K562 (cell line): ENCODE data around the gene ZNF747. TPM values are rescaled to one million over a fixed set of nuclear protein-coding genes. Genes with fewer than 3 reads are reported as not detected.
A peak's percentile ranks its signal among the peaks of the same experiment; 100 is the strongest.

ENCODE experiments used
- C11orf30 ChIP-seq: fragments of 450-650 bp; IDR thresholded peaks from 2 replicates; pipeline ENCODE4 v1.6.1; 2016; ENCODE audit warnings: low read depth, mild to moderate bottlenecking
- CREM ChIP-seq: IDR thresholded peaks from 2 replicates; pipeline ENCODE4 v1.6.1; 2014; ENCODE audit warnings: antibody characterized with exemption, low read depth
- KDM4B ChIP-seq, 2 experiments: fragments of 450-650 bp in 1 of 2; sonication (generic) in 1 of 2; IDR thresholded peaks; 2 replicates each; pipeline ENCODE4 v1.6.1; 2016 to 2017; ENCODE audit warnings: borderline replicate concordance in 2 of 2, antibody characterized with exemption in 1 of 2, low read depth in 1 of 2, mild to moderate bottlenecking in 1 of 2
- POLR3A ChIP-seq: IDR thresholded peaks from 2 replicates; pipeline ENCODE4 v1.6.1; 2011; ENCODE audit warnings: borderline replicate concordance, mild to moderate bottlenecking, moderate library complexity; ENCODE audit not compliant: insufficient read length, insufficient read depth; ENCODE audit errors: extremely low read depth
- ZBTB49 ChIP-seq: sonication (generic); formaldehyde crosslinking; IDR thresholded peaks from 2 replicates; pipeline ENCODE4 v1.8.0; 2022; ENCODE audit warnings: missing genetic modification reagents, mild to moderate bottlenecking, borderline replicate concordance
- ZNF311 ChIP-seq: fragments of 250-450 bp; sonication (Bioruptor Pico); IDR thresholded peaks from 2 replicates; pipeline ENCODE4 v1.4.0; 2020; ENCODE audit warnings: mild to moderate bottlenecking, moderate library complexity
- polyA plus RNA-seq, 8 experiments: library from polyadenylated mRNA; depleted of rRNA in 4 of 8; stranded (reverse) in 5 of 8; unstranded in 3 of 8; fragments of >200 nt; fragmentation: Nextera tagmentation in 2 of 8; fragmentation: Illumina TruSeq in 1 of 8; extraction: Ambion mirVana in 2 of 8; extraction: Trizol in 1 of 8; gene quantifications; 2 replicates each; pipeline versions ENCODE4 v1.2.1 to v1.2.3, GENCODE V29; 2011 to 2014; ENCODE audit warnings: inconsistent platforms in 1 of 8, missing spikeins in 1 of 8
- total RNA-seq, 7 experiments: library from RNA; depleted of rRNA in 6 of 7; stranded (reverse); fragments of >200 nt in 6 of 7; fragmentation: Illumina TruSeq in 2 of 7; extraction: Trizol in 2 of 7; gene quantifications; 2 replicates each; pipeline versions ENCODE4 v1.2.1 to v1.2.3, GENCODE V29; 2011 to 2021; ENCODE audit warnings: low replicate concordance in 1 of 7
- TF ChIP-seq, protein P1 (sequence below), 2 experiments: fragments of 450-650 bp; formaldehyde crosslinking in 1 of 2; IDR thresholded peaks; 2 replicates each; pipeline versions ENCODE4 v1.4.0 to v1.6.1; 2014 to 2020; ENCODE audit warnings: mild to moderate bottlenecking in 2 of 2, borderline replicate concordance in 1 of 2, low read depth in 1 of 2

Gene ZNF747
- total and polyA plus RNA-seq, 9 of the 15 experiments (the other 6 are each of a cell fraction or from before 2014, with no cell fraction given): 0.14 to 3.3 (median 1.5) TPM

- TF ChIP-seq ZBTB49 (CRISPR knock-in tag): no peak
- TF ChIP-seq C11orf30: no peak
- TF ChIP-seq, protein P1, sequence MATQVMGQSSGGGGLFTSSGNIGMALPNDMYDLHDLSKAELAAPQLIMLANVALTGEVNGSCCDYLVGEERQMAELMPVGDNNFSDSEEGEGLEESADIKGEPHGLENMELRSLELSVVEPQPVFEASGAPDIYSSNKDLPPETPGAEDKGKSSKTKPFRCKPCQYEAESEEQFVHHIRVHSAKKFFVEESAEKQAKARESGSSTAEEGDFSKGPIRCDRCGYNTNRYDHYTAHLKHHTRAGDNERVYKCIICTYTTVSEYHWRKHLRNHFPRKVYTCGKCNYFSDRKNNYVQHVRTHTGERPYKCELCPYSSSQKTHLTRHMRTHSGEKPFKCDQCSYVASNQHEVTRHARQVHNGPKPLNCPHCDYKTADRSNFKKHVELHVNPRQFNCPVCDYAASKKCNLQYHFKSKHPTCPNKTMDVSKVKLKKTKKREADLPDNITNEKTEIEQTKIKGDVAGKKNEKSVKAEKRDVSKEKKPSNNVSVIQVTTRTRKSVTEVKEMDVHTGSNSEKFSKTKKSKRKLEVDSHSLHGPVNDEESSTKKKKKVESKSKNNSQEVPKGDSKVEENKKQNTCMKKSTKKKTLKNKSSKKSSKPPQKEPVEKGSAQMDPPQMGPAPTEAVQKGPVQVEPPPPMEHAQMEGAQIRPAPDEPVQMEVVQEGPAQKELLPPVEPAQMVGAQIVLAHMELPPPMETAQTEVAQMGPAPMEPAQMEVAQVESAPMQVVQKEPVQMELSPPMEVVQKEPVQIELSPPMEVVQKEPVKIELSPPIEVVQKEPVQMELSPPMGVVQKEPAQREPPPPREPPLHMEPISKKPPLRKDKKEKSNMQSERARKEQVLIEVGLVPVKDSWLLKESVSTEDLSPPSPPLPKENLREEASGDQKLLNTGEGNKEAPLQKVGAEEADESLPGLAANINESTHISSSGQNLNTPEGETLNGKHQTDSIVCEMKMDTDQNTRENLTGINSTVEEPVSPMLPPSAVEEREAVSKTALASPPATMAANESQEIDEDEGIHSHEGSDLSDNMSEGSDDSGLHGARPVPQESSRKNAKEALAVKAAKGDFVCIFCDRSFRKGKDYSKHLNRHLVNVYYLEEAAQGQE (IDR thresholded peaks at IDR 0.05; ENCODE audit: borderline replicate concordance): peak; percentile 72
- TF ChIP-seq, protein P1 (CRISPR knock-in tag; IDR thresholded peaks at IDR 0.05; ENCODE audit: low read depth): no peak
- no peak for TF ChIP-seq CREM
- TF ChIP-seq POLR3A: no peak
- TF ChIP-seq KDM4B (IDR thresholded peaks at IDR 0.05; ENCODE audit: borderline replicate concordance in 2 of 2, low read depth in 1 of 2): no peak
- TF ChIP-seq ZNF311: no peak
Observed at GRCh38 chr16:30570636-30571444, 36.2 kb upstream of the ZNF747 start (continued).
